Breast epithelium (tissue), 4 donors: ENCODE results near the gene FAM114A1. TPM values are rescaled to one million over a fixed set of nuclear protein-coding genes. Genes with fewer than 3 reads are reported as not detected.

Experiments used
- DNase-seq, 2 donors: peaks; one replicate each; pipeline ENCODE4 v3.0.0-alpha.2; 2019; ENCODE audit warnings: low spot score in 2 of 2
- H3K27ac ChIP-seq, 2 donors: fragments of 200-600 bp; sonication (generic) in 1 of 2; one replicate each; pipeline ENCODE4 v1.5.1; 2016 to 2019; ENCODE audit warnings: mild to moderate bottlenecking in 1 of 2
- H3K27me3 ChIP-seq, 2 donors: fragments of 200-600 bp; sonication (generic) in 1 of 2; one replicate each; pipeline versions ENCODE4 v1.5.1 to v1.6.0; 2017 to 2019; ENCODE audit warnings: control low read depth in 1 of 2, mild to moderate bottlenecking in 1 of 2
- H3K36me3 ChIP-seq: fragments of 200-600 bp; one replicate; pipeline ENCODE4 v1.5.1; 2019
- H3K4me1 ChIP-seq, 2 donors: fragments of 200-600 bp; sonication (generic); one replicate each; pipeline ENCODE4 v1.5.1; 2016 to 2019; ENCODE audit warnings: control low read depth in 1 of 2
- H3K4me3 ChIP-seq, 3 donors: fragments of 200-600 bp; sonication (generic); 1 replicate in 2 of 3; 2 replicates in 1 of 3; pipeline ENCODE4 v1.5.1; 2016 to 2019; ENCODE audit warnings: mild to moderate bottlenecking in 3 of 3, moderate library complexity in 2 of 3
- H3K9me3 ChIP-seq, 2 donors: fragments of 200-600 bp; sonication (generic) in 1 of 2; one replicate each; pipeline ENCODE4 v1.5.1; 2016 to 2019; ENCODE audit warnings: control low read depth in 1 of 2
- POLR2A ChIP-seq: fragments of 450-650 bp; IDR thresholded peaks from one replicate; pipeline ENCODE4 v1.6.1; 2016; ENCODE audit warnings: antibody characterized with exemption, mild to moderate bottlenecking, moderate library complexity
- POLR2AphosphoS5 ChIP-seq, 3 donors: sonication (generic); formaldehyde crosslinking; IDR thresholded peaks; one replicate each; pipeline ENCODE4 v1.6.1; 2017; ENCODE audit warnings: antibody characterized with exemption in 3 of 3
- intact Hi-C: fragments of 100-400 bp; cut with DNase I; formaldehyde crosslinking; loops from one replicate; pipeline ENCODE4 v1.15.1; 2023; ENCODE audit warnings: low total_unique reads
- total RNA-seq, 3 donors: library from RNA; depleted of rRNA; stranded (reverse); fragments of >200 nt; gene quantifications; one replicate each; pipeline ENCODE4 v1.1.0, GENCODE V29; 2016
- TF ChIP-seq, protein P1 (sequence below), 3 donors: fragments of 450-650 bp; IDR thresholded peaks; one replicate each; pipeline ENCODE4 v1.5.1; 2016 to 2017; ENCODE audit warnings: antibody characterized with exemption in 3 of 3, mild to moderate bottlenecking in 3 of 3, moderate library complexity in 3 of 3

The FAM114A1 gene
- total RNA-seq, 3 donors from 2014 or later, result 74.6 to 109 (median 85.9) TPM

DNA sequence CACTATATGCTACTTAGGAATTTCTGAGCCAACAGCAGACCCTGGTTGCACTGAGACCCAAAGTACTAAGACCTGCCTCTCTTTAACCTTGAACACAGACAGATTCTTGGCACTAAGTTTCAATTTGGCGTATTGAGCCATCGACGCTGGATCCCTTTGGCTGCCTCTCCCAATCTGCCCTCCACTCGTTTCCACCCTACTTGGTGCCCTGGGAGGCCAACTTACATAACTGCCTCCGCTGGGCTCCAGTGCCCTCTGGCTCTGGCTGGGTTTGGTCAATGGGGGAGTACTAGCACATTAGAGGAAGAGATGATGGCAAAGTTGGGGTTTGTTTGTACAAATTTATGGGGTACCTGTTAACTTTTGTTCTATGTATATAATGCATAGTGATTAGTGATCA lies 101.1 kb downstream of the FAM114A1 start:
- Histone ChIP-seq H3K36me3 (no peaks in the 10 kb centered on the region), H3K4me1 (no peaks in the 10 kb centered on the region), H3K4me3 (no peak overlapping the region), H3K27ac (no peak overlapping the region), H3K27me3 (no peaks in the 10 kb centered on the region), H3K9me3 (no peaks in the 10 kb centered on the region)
- TF ChIP-seq, protein P1, sequence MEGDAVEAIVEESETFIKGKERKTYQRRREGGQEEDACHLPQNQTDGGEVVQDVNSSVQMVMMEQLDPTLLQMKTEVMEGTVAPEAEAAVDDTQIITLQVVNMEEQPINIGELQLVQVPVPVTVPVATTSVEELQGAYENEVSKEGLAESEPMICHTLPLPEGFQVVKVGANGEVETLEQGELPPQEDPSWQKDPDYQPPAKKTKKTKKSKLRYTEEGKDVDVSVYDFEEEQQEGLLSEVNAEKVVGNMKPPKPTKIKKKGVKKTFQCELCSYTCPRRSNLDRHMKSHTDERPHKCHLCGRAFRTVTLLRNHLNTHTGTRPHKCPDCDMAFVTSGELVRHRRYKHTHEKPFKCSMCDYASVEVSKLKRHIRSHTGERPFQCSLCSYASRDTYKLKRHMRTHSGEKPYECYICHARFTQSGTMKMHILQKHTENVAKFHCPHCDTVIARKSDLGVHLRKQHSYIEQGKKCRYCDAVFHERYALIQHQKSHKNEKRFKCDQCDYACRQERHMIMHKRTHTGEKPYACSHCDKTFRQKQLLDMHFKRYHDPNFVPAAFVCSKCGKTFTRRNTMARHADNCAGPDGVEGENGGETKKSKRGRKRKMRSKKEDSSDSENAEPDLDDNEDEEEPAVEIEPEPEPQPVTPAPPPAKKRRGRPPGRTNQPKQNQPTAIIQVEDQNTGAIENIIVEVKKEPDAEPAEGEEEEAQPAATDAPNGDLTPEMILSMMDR (IDR thresholded peaks at IDR 0.05), result no peak
- TF ChIP-seq POLR2AphosphoS5 (IDR thresholded peaks at IDR 0.05) (no peak), POLR2A (no peak)
- intact Hi-C loops, result loop anchor here (10.0 kb wide), 1 partner anchor 544 kb away; no protein-coding TSS in a partner anchor
- DNase-seq, result no peak

DNA sequence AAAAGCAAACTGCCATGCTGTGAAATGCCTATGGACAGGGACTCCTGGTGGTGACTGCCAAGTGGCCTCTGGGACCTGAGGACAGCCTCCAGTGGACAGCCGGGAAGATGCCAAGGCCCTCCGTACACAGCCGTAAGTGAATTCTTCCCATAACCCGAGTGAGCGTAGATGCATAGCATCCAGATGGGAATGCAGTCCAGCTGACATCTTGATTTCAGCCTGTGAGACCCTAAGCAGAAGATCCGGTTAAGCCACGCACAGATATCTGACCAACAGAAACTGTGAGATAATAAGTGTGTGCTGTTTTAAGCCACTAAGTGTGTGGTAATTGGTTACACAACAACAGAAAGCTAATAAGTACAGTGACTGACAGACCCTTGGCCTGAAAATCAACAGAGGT lies 108.7 kb downstream of the FAM114A1 start:
- intact Hi-C loops, result no loop called here
- TF ChIP-seq, protein P1 (IDR thresholded peaks at IDR 0.05), result no peak
- Histone ChIP-seq H3K4me3 (no peak overlapping the region), H3K36me3 (no peaks in the 10 kb centered on the region), H3K27me3 (no peaks in the 10 kb centered on the region), H3K27ac (no peak overlapping the region), H3K4me1 (no peaks in the 10 kb centered on the region), H3K9me3 (no peaks in the 10 kb centered on the region)
- DNase-seq, result no peak

DNA sequence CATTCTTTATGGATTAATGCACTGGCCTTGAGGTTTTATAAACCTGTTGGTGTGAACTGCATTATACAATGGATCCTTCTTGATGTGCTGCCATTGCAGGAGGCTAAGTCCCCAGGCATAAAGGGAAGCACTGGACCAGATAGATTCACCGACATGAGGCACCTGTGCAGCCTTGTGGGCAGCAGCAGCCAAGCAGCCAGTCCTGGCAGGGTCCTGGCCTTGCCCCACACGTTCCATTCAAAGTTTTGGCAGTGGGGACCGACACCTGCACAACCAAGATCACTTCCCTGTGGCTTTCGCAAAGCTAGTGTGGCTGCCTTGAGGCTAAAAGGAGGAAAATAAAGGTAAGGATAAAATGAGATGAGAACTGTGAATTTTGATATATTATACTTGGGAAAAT lies 111.5 kb downstream of the FAM114A1 start:
- Histone ChIP-seq H3K9me3 (no peaks in the 10 kb centered on the region), H3K27me3 (no peaks in the 10 kb centered on the region), H3K4me3 (no peak overlapping the region), H3K36me3 (no peaks in the 10 kb centered on the region), H3K27ac (no peak overlapping the region), H3K4me1 (no peaks in the 10 kb centered on the region)
- no peak for DNase-seq
- intact Hi-C loops, result no loop called here
- no peak for TF ChIP-seq POLR2AphosphoS5 (IDR thresholded peaks at IDR 0.05)
- TF ChIP-seq, protein P1 (IDR thresholded peaks at IDR 0.05), result no peak
- TF ChIP-seq POLR2A, result no peak

DNA sequence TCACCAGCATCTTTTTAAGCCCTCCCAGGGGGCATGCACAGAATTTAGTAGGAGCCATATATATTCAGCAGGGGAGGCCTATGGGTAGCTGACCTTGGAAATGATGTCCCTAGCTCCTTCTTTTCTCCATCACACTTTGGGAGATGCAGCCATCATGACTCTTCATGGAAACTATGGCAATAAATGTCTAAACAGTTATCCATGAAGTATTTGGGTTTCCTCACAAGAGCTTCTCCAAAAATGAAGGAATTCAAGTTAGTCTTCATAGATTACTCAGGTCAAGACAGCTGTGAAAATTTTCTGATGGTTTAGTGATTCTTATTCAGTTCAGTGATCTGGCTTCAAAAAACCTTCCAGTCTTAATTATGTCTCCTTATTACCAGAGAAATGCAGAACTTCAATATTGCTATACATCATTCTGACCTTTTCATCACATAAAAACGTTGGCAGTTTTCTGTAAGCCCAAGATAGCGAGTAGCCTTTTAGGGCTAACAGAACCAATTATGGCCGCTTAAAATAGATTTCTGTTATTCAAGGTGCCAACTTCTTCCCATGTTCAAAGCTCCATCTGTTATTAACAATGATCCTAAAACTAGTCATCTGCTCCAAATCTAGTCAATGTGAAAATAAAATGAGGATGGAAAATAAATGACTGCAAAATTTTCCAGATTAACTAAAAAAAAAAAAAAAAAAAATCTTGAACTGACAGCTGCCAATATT lies 112.1 kb downstream of the FAM114A1 start:
- intact Hi-C loops, result no loop called here

More for the DNA sequence above, 112.1 kb downstream of the FAM114A1 start:
- Histone ChIP-seq H3K27me3 (no peaks in the 10 kb centered on the region), H3K36me3 (no peaks in the 10 kb centered on the region), H3K27ac (no peak overlapping the region), H3K4me3 (no peak overlapping the region), H3K4me1 (no peaks in the 10 kb centered on the region), H3K9me3 (no peaks in the 10 kb centered on the region)
- DNase-seq, result no peak
- TF ChIP-seq POLR2A (no peak), POLR2AphosphoS5 (IDR thresholded peaks at IDR 0.05) (no peak)
- TF ChIP-seq, protein P1 (IDR thresholded peaks at IDR 0.05), result no peak
